Lower lobe of right lung (tissue), 2 donors: ENCODE results near the gene CDH8. TPM values are rescaled to one million over a fixed set of nuclear protein-coding genes. Genes with fewer than 3 reads are reported as not detected.

Experiments
- ATAC-seq, 2 donors: fragments of 200-7000 bp; cut with Tn5 transposase; one replicate each; pipeline ENCODE4 v1.9.1; 2020 to 2022; ENCODE audit warnings: mild to moderate bottlenecking in 2 of 2, moderate library complexity in 2 of 2
- DNase-seq: peaks from one replicate; pipeline ENCODE4 v3.0.0-alpha.2; 2020
- H3K27ac ChIP-seq: fragments of 200-600 bp; one replicate; pipeline ENCODE4 v1.8.0; 2022
- H3K27me3 ChIP-seq: fragments of 200-600 bp; one replicate; pipeline ENCODE4 v1.8.0; 2022; ENCODE audit warnings: low read depth
- H3K36me3 ChIP-seq: fragments of 200-600 bp; one replicate; pipeline ENCODE4 v1.8.0; 2022; ENCODE audit warnings: mild to moderate bottlenecking
- H3K4me1 ChIP-seq: fragments of 200-600 bp; one replicate; pipeline ENCODE4 v1.8.0; 2022
- H3K4me3 ChIP-seq: fragments of 200-600 bp; one replicate; pipeline ENCODE4 v1.8.0; 2022; ENCODE audit warnings: mild to moderate bottlenecking
- H3K9me3 ChIP-seq: fragments of 200-600 bp; one replicate; pipeline ENCODE4 v1.8.0; 2022
- CTCF ChIP-seq: fragments of 200-600 bp; IDR thresholded peaks from one replicate; pipeline ENCODE4 v1.8.0; 2022; ENCODE audit warnings: antibody characterized with exemption, mild to moderate bottlenecking
- intact Hi-C: fragments of 100-400 bp; cut with DNase I; formaldehyde crosslinking; loops from one replicate; pipeline ENCODE4 v1.11.0; 2022
- total RNA-seq: library from RNA; stranded (reverse); fragmentation: NEBNext Ultra II Directional; extraction: Animal tissue kit (Norgen Biotek cat#: 25700); gene quantifications from one replicate; pipeline ENCODE4 v1.2.1, GENCODE V29; 2021
- donor health status: DM: no; HTN: yes; CAD: no; lungs with severe emphysema.

The CDH8 gene
- total RNA-seq, 1 donor from 2014 or later: 0.71 TPM

- no peak overlapping the region for H3K27ac ChIP-seq
- TF ChIP-seq CTCF: no peak
- H3K9me3 ChIP-seq: no peaks in the 10 kb centered on the region
- intact Hi-C loops: no loop called here
- H3K27me3 ChIP-seq: no peaks in the 10 kb centered on the region
- no peak for DNase-seq
- no peak overlapping the region for H3K4me3 ChIP-seq
- H3K36me3 ChIP-seq: no peaks in the 10 kb centered on the region
- ATAC-seq: no peak
- H3K4me1 ChIP-seq: no peaks in the 10 kb centered on the region
Measured at GRCh38 chr16:61948414-61948813, 87.8 kb downstream of the CDH8 start.

- no peak overlapping the region for H3K4me3 ChIP-seq
- TF ChIP-seq CTCF: no peak
- intact Hi-C loops: no loop called here
- H3K27ac ChIP-seq: no peak overlapping the region
- H3K4me1 ChIP-seq: no peaks in the 10 kb centered on the region
- DNase-seq (no peak), ATAC-seq (no peak)
- no peaks in the 10 kb centered on the region for H3K36me3 ChIP-seq
- H3K9me3 ChIP-seq: no peaks in the 10 kb centered on the region
- H3K27me3 ChIP-seq: no peaks in the 10 kb centered on the region
Measured at GRCh38 chr16:61946019-61946418, 90.2 kb downstream of the CDH8 start.

- Histone ChIP-seq H3K27me3 (no peaks in the 10 kb centered on the region), H3K9me3 (no peaks in the 10 kb centered on the region), H3K4me1 (no peaks in the 10 kb centered on the region), H3K27ac (no peak overlapping the region), H3K36me3 (no peaks in the 10 kb centered on the region), H3K4me3 (no peak overlapping the region)
- DNase-seq (no peak), ATAC-seq (no peak)
- TF ChIP-seq CTCF: no peak
- intact Hi-C loops: no loop called here
Measured at GRCh38 chr16:61945511-61945910, 90.7 kb downstream of the CDH8 start.

- no peak for TF ChIP-seq CTCF
- DNase-seq (no peak), ATAC-seq (no peak)
- H3K4me3 ChIP-seq: no peak overlapping the region
- no peaks in the 10 kb centered on the region for H3K27me3 ChIP-seq
- intact Hi-C loops: no loop called here
- H3K4me1 ChIP-seq: no peaks in the 10 kb centered on the region
- no peaks in the 10 kb centered on the region for H3K9me3 ChIP-seq
- H3K27ac ChIP-seq: no peak overlapping the region
- H3K36me3 ChIP-seq: no peaks in the 10 kb centered on the region
Measured at GRCh38 chr16:61944004-61944403, 92.2 kb downstream of the CDH8 start.

- no peak for TF ChIP-seq CTCF
- no peak for DNase-seq
- intact Hi-C loops: no loop called here
- no peak for ATAC-seq
- H3K27me3 ChIP-seq: no peaks in the 10 kb centered on the region
- H3K9me3 ChIP-seq: no peaks in the 10 kb centered on the region
- H3K4me3 ChIP-seq: no peak overlapping the region
- no peaks in the 10 kb centered on the region for H3K36me3 ChIP-seq
- H3K27ac ChIP-seq: no peak overlapping the region
- no peaks in the 10 kb centered on the region for H3K4me1 ChIP-seq
Measured at GRCh38 chr16:61940611-61941010, 95.6 kb downstream of the CDH8 start.

- intact Hi-C loops: no loop called here
- DNase-seq (no peak), ATAC-seq (no peak)
- no peak for TF ChIP-seq CTCF
- H3K27me3 ChIP-seq: no peaks in the 10 kb centered on the region
- no peaks in the 10 kb centered on the region for H3K9me3 ChIP-seq
- H3K4me3 ChIP-seq: no peak overlapping the region
- H3K27ac ChIP-seq: no peak overlapping the region
- no peaks in the 10 kb centered on the region for H3K4me1 ChIP-seq
- no peaks in the 10 kb centered on the region for H3K36me3 ChIP-seq
Measured at GRCh38 chr16:61937646-61938045, 98.6 kb downstream of the CDH8 start.
